ENCODE results near the gene CD3E.
A peak's percentile ranks its signal among the peaks of the same experiment; 100 is the strongest.

CD3E gene

GRCh38 chr11:118304568-118305248 lies at the start of gene CD3E:
Gene CD3E, plus strand, starts transcription at chr11:118304730. Its CDS starts 223 bp downstream, at chr11:118304953.
- POLR2A ChIA-PET (ENCODE audit: low non-redundant PET), result interaction anchor here (0.6 kb wide), 1 partner anchor 107 kb away, joined by 3 read pairs; no protein-coding TSS in a partner anchor
- CTCF ChIA-PET, result no interaction called here
- H3K27ac ChIP-seq, result no peak within 1 kb of the TSS
- no peak for TF ChIP-seq CTCF (conservative IDR thresholded peaks at IDR 0.05; ENCODE audit: low read depth)
- no peak for DNase-seq (ENCODE audit: low spot score)

- H3K27ac ChIP-seq, result no peak overlapping the region
- ChIA-PET CTCF (no interaction called here), POLR2A (ENCODE audit: low non-redundant PET) (no interaction called here)
- DNase-seq (ENCODE audit: low spot score), result no peak
- no peak; the same call in 1 of the 2 replicates for TF ChIP-seq CTCF (conservative IDR thresholded peaks at IDR 0.05; ENCODE audit: low read depth)
These were observed 46.1 kb upstream of the CD3E start for GRCh38 chr11:118258410-118258809.

- ChIA-PET POLR2A (ENCODE audit: low non-redundant PET) (no interaction called here), CTCF (interaction anchor here (0.7 kb wide), 1 partner anchor 92 kb away, joined by 5 read pairs; no protein-coding TSS in a partner anchor)
- no peak for DNase-seq (ENCODE audit: low spot score)
- TF ChIP-seq CTCF (conservative IDR thresholded peaks at IDR 0.05; ENCODE audit: low read depth), result no peak
- H3K27ac ChIP-seq, result no peak overlapping the region
These were observed 45.4 kb upstream of the CD3E start for GRCh38 chr11:118259138-118259537.

- ChIA-PET POLR2A (ENCODE audit: low non-redundant PET) (no interaction called here), CTCF (interaction anchor here (0.6 kb wide), 2 partner anchors 71 to 421 kb away, joined by 3 to 5 read pairs; no protein-coding TSS in a partner anchor)
- no peak overlapping the region for H3K27ac ChIP-seq
- no peak for DNase-seq (ENCODE audit: low spot score)
- no peak for TF ChIP-seq CTCF (conservative IDR thresholded peaks at IDR 0.05; ENCODE audit: low read depth)
These were observed 44.2 kb upstream of the CD3E start for GRCh38 chr11:118260353-118260752.

GRCh38 chr11:118263112-118263511 lies 41.4 kb upstream of the CD3E start:
- ChIA-PET POLR2A (ENCODE audit: low non-redundant PET) (interaction anchor here (1.6 kb wide), 1 partner anchor 13 kb away, joined by 7 read pairs; no protein-coding TSS in a partner anchor), CTCF (interaction anchor here (0.6 to 0.9 kb wide), 2 partner anchors 24 to 92 kb away, joined by 3 to 5 read pairs; no protein-coding TSS in a partner anchor)
- no peak for TF ChIP-seq CTCF (conservative IDR thresholded peaks at IDR 0.05; ENCODE audit: low read depth)
- H3K27ac ChIP-seq, result no peak overlapping the region
- no peak for DNase-seq (ENCODE audit: low spot score)

- H3K27ac ChIP-seq, result peak within 1 kb of the TSS; percentile 90
- peak; percentile 88 for DNase-seq (ENCODE audit: low spot score)
- POLR2A ChIA-PET (ENCODE audit: low non-redundant PET), result interaction anchor here (1.2 to 1.6 kb wide), 2 partner anchors 12 kb away, joined by 3 to 7 read pairs; partner anchors contain the start of gene MPZL3
- CTCF ChIA-PET, result interaction anchor here (0.5 to 2.3 kb wide), 6 partner anchors 13 to 497 kb away, joined by 3 to 7 read pairs (median 4); no protein-coding TSS in a partner anchor
- peak; percentile 24; the same call in 1 of the 2 replicates for TF ChIP-seq CTCF (conservative IDR thresholded peaks at IDR 0.05; ENCODE audit: low read depth)
These were observed 40.6 kb upstream of the CD3E start, which contains the start of gene MPZL2 for GRCh38 chr11:118263695-118264568. Gene MPZL2, minus strand, starts transcription at chr11:118264297. Its CDS starts 144 bp downstream, at chr11:118264153.
